HG03565 (cell line): ENCODE measurements around the gene C11orf86.
"Not testable (repeated sequence)": the region's sequence is repeated elsewhere in the genome, so short reads cannot be mapped to it uniquely, and the experiment has no call there.

Experiments
- ATAC-seq: cut with Tn5 transposase; IDR thresholded peaks from one replicate; pipeline ENCODE4 v1.9.1; 2021; ENCODE audit warnings: mild to moderate bottlenecking, moderate library complexity; ENCODE audit not compliant: unreplicated experiment

The C11orf86 gene, protein sequence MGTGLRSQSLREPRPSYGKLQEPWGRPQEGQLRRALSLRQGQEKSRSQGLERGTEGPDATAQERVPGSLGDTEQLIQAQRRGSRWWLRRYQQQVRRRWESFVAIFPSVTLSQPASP

DNA sequence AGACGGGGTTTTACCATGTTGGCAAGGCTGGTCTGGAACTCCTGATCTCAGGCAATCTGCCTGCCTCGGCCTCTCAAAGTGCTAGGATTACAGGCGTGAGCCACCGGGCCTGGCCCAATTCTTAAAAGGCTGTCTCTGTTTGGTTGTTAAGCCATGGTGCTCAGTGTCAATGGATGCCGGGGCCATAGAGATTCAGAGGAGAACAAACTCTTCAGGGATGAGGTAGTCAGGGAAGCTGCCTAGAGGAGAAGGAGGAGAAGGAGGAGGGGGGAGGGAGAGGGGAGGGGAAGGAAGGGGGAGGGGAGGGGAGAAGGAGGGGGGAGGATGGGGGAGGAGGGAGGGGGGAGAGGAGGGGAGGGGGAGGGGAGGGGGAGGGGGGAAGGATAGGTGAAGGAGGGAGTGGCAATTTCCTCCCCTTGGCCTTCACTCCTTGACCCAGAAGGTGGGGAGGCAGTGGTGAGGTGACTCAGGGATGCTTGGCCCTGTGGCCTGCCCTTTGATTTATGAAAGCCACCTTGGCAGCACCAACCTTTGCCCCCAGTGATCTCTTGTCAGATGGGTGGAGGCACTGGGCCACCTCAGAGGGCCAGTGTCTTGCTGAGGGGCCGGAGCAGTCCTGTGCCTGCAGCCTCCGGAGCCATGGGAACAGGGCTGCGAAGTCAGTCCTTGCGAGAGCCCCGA, at the start of gene C11orf86:
C11orf86 (plus strand) TSS at position 581 of the 681 bp plus-strand sequence; CDS start at position 640, 59 bp downstream.
- no peak for ATAC-seq

DNA sequence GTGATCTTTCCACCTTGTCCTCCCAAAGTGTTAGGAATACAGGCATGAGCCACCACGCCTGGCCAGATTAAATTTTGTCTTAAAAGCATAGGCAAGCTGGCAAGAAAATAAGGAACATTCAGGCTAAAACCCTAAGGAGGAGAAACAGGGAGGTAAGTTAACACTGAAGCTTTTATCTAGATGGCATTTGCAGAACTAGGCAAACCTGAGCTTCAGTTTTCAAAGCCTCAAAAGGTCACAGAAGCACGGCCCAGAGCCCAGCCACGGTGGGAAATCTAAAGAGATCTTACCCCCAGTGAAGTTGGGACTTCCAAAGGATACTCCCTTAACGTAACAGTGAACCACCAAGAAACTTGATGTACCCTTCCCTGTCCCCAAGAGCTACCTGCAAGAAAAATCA, 45.4 kb upstream of the C11orf86 start:
- no peak for ATAC-seq

DNA sequence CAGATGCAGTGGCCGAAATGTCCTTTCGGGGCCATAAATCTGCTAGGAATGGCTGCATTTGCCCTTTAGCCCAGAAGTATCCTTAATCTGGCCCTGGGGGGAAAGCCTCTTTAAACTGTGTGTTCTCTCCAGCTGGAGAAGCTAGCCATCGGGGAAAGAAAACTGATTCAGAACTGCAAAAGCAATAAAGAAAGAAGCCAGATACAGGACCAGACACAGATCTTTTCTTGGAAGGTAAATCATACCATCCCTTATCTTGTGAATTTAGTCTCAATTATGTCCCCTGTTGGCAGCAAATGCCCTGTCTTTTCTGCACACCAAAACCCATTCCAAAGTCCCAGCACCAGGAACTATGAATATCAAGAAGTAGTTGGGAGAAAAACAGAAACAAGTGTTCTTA, 42.6 kb upstream of the C11orf86 start:
- no peak for ATAC-seq

DNA sequence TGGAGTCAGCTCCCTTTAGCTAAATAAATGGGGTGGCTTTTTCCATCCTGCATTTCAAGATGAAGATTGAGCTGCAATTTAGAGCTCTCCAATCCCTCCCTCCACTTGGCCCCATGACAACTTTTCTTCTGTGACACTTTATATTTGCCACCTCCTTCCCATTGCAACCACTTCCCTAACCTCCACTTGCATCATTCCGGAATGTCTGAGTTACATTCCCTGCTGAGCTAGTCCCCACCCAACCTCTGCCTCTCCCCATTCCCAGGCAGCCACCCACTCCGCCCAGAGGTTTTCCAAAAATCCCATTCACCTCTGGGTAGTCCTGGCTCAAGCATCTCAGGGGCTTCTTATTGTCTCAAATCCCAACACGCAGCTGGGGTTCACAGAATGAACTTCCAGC, 41.6 kb upstream of the C11orf86 start:
- ATAC-seq = no peak

DNA sequence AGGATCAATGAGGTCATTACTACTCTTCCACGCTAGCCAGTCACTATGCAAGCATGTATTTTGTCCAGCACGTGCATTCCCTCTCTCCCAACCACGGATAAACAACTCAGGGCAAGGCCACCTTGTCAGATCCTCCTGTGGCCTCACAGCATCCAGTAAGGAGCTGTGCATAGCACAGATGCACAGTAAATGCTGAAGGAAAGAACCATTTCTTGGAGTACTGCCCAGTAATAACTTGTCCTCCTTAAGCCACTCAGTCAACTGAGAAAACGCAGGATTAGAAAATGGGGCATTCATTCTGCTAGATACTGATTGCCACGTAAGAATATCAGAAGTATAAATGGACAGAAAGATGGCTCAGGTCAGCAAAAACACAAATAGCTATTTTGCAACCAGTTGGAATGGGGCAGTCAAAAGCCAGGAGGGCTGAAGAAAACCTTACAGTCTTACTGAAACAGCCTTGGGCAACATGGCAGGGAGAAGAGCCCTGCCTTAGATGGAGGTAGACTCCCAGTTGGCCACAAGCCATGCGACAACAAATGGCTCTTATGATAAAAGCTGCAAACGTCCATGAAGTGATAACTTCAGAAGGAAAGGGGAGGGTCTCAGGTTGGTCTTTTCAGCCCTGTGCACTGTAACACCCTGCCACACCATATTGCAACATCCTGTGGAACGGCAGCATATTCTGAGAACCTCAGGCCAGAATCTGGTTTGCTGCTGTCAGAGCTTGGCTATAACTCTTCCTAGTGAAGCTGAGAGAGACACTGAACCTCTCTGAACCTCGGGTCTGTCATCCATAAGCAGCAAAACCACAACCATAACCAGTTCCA, 39.9 kb upstream of the C11orf86 start:
- ATAC-seq = no peak

DNA sequence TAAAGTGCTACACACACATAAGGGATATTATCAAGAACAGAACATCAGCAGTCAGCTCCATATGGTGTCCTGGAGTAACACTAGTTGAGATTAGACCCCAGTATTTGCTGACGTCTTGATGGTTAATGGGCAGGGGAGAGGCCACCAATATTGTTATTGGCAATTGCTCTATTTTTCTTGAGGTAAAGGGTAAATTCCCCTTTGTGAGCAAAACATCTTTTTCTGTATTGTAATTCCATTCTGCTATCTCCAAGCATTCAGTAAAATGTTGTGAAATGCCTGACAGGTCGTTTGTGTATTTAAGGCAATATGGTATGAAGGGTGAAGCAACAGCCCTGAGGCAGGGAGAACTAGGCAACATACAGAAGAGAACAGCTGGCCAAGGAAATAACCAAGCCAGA, 38.8 kb upstream of the C11orf86 start:
- no peak for ATAC-seq

DNA sequence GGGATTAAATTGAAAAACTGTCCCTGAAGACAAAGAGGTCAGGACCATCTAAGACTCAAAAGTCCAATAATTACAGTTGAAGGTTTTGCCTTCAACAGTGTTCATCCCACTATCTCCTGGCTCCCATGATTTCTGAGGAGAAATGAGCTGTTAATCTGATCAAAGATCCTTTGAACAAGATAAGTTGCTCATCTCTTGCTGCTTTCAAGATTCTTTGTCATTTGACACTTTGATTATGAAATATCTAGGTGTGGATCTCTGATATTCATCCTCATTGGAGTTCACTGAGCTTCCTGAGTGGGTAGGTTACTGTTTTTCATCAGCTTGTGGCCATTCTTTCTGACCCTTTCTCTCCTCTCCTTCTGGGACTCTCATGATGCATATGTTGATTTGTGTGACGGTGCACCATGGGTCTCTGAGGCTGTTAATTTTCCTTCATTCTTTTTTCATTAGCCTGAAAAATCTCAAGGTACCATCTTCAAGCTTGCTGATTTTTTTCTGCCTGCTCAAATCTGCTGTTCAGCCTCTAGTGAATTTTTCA, 37.8 kb upstream of the C11orf86 start:
- ATAC-seq = no peak

DNA sequence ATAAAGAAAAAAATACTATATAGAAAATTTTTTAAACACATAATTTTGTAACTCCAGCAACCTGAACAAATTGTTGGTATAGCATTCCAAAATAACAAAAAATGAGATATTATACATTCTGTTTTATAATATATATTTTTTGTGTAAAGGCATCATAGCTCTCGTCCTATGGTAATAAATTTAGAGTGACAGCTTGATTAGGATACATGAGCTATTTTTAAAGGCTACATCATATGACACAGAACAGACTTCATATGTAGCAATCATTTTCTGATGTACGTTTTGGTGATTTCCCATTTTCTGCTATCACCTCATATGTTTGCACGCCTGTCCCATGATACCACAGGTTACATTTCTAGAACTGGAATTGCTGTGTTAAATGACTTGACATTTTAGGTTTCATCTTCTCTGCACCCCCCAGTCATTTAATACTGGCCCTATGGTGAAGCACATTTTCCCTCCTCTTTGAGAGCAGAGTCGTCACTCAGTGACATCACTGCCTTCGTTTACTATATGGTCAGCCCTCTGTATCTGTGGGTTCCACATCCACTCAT, 36.4 kb upstream of the C11orf86 start:
- ATAC-seq = no peak

DNA sequence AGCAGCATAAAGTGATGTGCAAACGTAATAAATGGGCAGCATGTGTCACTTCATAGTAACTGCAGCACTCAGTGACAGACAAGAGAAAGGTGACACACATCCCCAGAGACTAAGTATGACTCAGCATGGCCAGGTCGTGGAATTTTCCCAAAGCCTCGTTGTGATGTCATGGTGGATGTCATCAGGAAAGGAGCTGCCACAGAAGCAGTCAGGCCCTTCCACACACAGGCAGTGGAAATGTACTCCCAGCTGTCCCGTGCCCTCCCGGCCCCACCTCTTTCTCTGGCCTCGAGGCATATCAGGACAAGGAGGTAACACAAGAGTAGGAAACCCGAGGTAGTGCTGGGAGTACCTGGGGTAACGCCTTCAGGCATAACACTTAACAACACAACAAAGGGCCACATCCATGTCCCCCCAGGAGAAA, 25.0 kb upstream of the C11orf86 start:
- ATAC-seq = no peak

DNA sequence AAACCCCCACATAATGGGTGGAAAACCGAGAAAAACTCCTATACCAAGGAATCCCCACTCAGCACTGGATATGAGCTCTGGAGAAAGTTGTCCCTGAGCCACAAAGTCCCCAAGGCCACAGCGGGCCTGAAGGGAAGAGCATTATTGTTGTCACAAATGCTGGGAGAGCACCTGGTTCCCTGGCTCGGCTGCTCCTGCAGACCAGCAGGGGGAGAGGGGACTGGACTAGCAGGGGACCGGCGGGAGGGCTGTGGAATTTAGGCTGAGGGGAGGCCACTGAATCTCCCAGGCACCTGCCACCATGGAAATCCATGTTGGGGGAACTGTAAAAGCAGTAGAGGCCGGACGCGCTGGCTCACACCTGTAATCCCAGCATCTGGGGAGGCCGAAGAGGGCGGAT, 24.0 kb upstream of the C11orf86 start:
- ATAC-seq = no peak

DNA sequence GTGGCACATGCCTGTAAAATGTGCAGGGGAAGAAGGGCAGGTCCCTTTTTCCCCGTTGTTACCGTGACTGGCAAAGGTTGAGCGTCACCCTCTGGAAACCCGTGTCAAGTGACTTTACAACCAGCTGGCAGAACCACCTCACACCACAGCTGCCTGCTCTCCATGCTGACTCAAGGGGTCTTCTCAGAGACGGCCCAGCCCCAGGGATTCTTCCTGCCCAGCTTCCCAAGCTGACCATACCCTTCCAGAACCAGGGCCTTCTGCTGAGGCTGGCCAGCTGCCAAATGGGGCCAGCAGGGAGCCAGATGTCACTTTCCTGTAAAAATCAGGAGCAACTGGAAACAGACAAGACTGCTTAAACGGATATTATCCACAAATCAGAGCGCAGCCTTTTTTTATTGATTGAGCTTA, 23.2 kb upstream of the C11orf86 start:
- ATAC-seq = no peak

DNA sequence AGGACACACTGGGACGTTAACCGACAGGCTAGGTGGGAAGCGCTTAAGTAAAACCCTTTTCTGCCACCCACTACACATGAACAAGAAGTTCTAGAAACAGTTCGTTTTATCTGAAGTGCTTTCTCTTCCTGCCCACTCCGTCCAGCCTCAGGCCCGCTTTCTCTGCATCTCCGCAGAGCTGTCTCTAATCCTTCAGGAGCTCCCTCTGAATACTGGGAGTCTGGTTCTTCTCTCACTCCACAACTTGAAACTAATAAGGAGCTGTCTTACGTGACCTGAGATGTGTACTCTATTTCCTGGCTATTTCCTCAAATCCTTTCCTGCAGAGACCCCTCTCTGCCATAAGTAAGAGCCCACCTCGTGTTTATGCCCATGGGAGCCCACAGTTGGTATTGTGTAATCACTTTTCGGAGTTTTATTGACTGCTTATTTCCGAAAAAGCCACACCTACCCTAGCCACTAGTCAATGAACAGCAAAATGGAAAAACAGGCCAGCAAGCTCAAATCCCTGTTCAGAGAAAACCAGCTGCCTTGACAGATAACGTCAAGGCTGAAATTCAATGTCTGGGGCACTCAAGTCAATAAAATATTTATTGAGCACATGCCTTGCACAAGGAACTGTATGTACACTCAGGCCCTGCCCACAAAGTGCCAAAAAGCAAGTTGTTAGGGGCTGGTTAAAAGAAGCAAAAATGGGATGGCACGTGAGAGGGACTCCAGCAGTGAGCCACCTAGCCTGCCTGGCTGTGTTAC, 21.8 kb upstream of the C11orf86 start:
- no peak for ATAC-seq

DNA sequence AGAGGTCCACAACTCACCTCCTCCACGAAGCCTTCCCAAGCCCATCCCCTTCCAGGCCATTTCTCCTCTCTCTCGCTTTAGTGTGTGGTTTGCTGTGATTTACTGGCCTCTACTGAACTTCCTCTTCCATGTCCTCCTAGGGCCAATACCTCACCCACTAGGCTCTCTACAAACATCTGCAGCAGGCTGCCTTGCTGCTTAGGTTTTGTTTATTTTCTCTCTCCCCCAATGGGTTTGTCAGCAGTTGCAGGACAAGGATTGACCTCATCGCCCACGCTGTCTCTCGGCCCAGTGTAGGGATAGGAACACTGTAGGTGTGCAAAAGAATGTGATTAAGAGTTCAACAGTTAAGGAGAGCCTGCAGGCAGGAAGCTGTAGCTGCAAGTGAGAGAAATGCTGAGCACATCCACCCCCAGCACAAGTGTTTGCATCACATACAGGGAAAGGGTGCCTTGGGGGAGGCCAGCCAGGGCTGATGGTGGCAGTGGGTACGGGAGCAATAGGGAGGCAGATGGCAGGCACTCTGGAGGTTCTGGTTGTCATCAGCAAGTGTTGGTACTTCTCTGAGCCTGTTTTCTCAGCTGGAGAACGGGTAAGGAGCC, 18.3 kb upstream of the C11orf86 start:
- ATAC-seq = no peak

DNA sequence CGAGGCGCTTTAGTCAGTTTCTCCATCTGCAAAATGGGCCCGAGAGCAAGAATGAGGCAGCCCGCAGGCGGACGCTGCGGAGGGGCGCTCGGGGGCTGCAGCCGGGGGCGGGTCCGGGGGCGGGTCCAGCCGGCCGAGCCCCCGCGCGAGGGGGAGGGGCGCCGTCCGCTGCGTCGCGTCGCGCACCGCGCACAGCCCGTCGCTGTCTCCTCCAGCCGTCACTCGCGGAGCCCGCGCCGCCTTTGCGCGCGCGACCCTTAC, 17.2 kb upstream of the C11orf86 start:
- no peak for ATAC-seq

DNA sequence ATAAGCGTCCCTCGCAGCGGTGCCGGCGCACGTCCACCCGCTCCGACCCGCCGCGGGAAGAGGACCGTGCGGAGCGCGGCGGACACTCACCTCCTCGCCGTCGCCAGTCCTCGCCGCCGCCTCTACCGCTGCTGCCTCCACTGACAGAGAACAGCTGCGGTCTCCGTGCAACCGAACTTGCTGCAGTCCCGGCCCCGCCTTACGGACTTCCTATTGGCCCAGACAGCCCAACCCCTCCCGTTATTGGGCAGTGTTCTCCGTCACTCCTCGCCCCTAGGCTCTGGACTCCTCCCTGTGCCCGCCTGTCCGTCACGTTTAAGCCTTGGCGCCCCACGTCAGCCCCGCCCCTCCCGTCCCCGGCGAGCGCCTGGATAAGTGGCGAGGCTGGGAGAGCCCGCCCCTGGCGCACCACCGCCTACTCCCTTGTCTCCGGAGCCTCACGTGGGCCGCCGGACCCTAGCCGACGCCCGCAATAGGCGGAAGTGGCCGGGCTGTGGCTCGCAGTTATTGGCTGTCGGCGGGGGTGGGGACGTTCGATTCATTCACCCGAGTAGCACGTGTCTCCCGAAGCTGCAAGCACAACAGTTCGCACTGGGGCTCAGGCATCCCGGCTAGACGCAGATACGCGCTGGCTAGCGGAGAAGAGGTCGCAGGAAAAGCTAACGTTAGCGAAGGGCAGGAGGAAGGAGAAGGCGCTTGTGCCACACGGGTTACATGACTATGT, 16.7 kb upstream of the C11orf86 start, which contains the start of gene PC:
PC (minus strand) TSS at position 152 of the 724 bp plus-strand sequence. CDS start 86,224 bp downstream, outside the sequence.
- peak; percentile 87 for ATAC-seq

DNA sequence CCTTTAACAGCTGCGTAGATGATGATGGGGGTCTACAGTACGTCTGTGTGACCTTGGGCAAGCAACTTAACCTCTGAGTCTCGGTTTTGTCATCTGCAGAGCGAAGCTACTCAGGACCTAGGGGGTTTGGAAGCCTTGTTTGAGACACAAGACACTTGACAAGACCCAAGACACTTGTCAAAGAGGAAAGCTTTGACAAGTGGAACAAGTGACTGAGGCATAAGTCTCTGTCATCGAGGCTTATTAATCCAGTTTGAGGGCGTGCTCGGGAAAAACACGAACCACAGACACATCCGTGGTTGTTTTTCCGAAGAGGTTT, 16.2 kb upstream of the C11orf86 start:
- ATAC-seq = no peak

DNA sequence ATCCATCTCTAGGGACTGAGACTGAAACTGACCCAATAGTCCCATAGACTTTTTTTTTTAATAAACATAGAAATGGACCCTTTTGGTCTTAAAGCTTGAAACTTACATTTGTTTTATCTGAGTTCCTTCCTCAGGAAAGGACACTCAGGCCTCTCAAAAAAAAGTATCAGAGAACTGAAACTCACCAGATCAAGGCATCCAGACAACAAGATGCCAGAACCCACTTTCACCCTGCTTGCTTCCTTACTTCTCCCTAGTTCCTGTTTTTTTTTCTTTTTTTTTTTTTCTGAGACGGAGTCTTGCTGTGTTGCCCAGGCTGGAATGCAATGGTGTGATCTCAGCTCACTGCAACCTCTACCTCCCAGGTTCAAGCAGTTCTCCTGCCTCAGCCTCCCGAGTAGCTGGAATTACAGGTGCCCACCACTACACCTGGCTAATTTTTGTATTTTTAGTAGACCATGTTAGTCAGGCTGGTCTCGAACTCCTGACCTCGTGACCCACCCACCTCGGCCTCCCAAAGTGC, 13.4 kb upstream of the C11orf86 start:
- not testable (repeated sequence) for ATAC-seq

DNA sequence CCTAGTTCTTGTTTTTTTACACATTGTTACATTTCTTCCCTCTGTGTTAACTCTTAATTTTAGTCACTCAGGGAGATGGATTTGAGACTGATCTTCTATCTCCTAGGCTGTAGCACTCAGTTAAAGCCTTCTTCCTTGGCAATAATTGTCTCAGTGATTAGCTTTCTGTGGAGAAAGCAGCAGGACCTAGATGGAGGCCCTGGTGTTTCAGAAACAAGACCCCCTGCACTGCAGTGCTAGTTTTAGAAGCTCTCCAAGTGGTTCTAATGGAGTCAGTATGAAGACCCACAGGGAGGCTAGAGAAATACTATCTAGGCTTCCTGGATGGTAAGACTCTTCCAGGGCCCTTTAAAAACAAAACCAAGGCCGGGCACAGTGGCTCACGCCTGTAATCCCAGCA, 12.9 kb upstream of the C11orf86 start:
- ATAC-seq = no peak

DNA sequence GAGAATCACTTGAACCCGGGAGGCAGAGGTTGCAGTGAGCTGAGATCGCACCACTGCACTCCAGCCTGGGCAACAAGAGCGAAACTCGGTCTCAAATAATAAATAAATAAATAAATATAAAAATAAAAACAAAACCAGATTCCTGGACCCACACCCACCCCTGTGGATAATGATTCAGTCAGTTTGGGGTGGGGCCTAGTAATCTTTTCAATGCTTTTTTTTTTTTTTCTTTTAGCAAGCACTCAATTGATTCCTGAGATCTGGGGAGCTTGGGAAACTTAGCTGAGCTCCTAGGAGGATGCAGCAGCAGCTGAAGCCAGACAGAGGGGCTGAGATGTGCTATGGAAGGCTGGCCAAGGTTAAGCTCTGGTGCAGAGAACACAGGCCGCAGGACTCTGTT, 12.3 kb upstream of the C11orf86 start:
- ATAC-seq = no peak

DNA sequence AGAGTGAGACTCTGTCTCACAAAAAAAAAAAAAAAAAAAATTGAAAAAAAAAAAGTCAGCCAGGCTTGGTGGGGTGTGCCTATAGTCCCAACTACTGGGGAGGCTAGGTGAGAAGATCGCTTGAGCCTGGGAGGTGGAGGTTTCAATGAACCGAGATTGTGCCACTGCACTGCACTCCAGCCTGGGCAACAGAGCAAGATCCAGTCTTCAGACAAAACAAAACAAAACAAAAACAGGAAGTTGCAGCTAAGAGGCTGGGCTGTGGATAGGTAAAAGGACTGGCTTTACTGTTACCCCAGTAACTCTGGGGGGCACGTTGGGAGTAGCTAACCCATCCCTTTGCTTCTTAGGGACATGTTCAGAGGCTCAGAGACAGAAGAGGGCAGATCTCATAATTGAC, 10.6 kb upstream of the C11orf86 start:
- no peak for ATAC-seq
